Activated CD4-positive, alpha-beta T cell treated with anti-CD3 and anti-CD28 coated beads, Interleukin-2, Interleukin-6, amounts not matched to agents 100 ng/mL and 50 ng/mL, durations not matched to agents 16 hours and 8 hours (primary cell): ENCODE measurements around the gene PCDHGB1.
"Not testable (repeated sequence)": the region's sequence is repeated elsewhere in the genome, so short reads cannot be mapped to it uniquely, and the experiment has no call there.

Experiments used
- DNase-seq: peaks from one replicate; pipeline ENCODE4 v3.0.0-alpha.2; 2020

The PCDHGB1 gene

DNA sequence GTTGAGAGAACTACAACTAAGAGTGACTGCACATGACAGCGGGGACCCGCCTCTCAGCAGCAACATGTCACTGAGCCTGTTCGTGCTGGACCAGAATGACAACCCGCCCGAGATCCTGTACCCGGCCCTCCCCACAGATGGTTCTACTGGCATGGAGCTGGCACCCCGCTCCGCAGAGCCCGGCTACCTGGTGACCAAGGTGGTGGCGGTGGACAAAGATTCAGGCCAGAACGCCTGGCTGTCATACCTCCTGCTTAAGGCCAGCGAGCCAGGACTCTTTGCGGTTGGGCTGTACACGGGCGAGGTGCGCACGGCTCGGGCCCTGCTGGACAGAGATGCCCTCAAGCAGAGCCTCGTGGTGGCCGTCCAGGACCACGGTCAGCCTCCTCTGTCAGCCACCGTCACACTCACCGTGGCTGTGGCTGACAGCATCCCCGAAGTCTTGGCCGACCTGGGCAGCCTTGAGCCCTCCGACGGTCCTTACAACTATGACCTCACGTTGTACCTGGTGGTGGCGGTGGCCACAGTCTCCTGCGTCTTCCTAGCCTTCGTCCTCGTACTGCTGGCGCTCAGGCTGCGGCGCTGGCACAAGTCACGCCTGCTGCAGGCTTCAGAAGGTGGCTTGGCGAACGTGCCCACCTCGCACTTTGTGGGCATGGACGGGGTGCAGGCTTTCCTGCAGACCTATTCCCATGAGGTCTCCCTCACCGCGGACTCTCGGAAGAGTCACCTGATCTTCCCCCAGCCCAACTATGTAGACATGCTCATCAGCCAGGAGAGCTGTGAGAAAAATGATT is 34.8 kb downstream of the PCDHGB1 start:
- DNase-seq = no peak

DNA sequence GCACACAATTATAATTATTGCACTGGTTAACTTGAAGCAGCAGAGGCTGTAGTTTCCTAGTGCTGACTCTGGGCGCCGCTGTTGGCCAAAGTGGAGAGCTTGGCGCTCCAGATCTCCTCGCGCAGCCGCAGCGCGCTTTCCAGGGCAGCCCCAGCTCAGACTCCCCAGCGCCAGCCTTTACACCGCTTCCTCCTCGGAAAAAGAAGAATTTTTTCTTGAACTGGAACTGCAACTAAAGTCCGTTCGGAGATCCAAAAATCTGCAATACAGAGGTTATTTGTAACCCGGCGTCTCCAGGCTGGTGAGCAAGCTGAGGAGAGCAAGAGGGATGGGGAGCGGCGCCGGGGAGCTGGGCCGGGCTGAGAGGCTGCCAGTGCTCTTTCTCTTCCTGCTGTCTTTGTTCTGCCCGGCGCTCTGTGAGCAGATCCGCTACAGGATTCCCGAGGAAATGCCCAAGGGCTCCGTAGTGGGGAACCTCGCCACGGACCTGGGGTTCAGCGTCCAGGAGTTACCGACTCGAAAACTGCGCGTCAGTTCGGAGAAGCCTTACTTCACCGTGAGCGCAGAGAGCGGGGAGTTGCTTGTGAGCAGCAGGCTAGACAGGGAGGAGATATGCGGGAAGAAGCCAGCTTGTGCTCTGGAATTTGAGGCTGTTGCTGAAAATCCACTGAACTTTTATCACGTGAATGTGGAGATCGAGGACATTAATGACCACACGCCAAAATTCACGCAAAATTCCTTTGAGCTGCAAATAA is 37.8 kb downstream of the PCDHGB1 start, which contains the start of gene PCDHGB4:
PCDHGB4 (plus strand) TSS at position 142 of the 755 bp plus-strand sequence; CDS start at position 329, 187 bp downstream.
- peak; percentile 39 for DNase-seq

DNA sequence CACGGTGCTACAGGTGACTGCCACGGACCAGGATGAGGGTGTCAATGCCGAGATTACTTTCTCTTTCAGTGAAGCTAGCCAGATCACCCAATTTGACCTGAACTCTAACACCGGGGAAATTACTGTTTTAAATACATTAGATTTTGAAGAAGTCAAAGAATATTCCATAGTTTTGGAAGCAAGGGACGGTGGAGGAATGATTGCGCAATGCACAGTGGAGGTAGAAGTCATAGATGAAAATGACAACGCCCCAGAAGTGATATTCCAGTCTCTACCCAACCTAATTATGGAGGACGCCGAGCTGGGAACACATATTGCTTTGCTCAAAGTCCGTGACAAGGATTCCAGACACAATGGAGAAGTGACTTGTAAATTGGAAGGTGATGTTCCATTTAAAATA is 38.8 kb downstream of the PCDHGB1 start:
- DNase-seq = no peak

DNA sequence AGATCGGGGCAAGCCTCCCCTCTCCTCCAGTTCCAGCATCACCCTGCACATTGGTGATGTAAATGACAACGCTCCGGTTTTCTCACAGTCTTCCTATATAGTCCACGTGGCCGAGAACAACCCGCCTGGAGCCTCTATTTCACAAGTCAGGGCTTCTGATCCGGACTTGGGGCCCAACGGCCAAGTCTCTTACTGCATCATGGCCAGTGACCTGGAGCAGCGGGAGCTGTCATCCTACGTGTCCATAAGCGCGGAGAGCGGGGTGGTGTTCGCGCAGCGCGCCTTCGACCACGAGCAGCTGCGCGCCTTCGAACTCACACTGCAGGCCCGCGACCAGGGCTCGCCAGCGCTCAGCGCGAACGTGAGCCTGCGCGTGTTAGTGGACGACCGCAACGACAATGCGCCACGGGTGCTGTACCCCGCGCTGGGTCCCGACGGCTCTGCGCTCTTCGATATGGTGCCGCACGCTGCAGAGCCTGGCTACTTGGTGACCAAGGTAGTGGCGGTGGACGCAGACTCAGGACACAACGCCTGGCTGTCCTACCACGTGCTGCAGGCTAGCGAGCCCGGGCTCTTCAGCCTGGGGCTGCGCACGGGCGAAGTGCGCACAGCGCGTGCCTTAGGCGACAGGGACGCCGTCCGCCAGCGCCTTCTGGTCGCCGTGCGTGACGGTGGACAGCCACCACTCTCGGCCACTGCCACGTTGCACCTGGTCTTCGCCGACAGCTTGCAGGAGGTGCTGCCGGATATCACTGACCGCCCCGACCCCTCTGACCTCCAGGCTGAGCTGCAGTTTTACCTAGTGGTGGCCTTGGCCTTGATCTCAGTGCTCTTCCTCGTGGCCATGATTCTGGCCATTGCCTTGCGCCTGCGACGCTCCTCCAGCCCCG is 39.5 kb downstream of the PCDHGB1 start:
- DNase-seq = no peak

DNA sequence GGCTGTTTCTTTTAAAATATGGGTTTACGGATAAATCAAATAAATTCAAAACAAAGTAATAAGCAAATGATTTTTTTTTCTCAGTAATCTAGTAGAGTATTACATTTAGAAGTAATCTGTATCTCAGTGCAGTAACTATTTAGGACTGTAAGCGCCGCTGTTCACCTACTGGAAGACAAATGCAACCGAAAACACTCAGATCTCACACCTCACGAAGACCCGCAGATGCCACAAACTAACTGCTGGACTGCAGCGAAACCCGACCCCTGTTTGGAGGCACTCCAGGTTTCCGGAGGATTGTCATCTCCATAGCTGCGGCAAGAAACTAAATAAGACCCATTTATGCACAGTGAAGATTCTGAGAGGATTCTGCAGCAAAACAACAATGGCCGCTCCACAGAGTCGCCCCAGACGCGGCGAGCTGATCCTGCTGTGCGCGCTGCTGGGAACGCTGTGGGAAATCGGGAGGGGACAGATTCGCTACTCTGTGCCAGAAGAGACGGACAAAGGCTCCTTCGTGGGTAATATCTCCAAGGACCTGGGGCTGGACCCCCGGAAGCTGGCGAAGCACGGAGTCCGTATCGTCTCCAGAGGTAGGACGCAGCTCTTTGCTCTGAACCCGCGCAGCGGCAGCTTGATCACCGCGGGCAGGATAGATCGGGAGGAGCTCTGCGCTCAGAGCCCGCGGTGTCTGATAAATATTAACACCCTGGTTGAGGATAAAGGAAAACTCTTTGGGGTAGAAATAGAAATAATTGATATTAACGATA is 42.7 kb downstream of the PCDHGB1 start, which contains the start of gene PCDHGA8:
PCDHGA8 (plus strand) TSS at position 205 of the 770 bp plus-strand sequence; CDS start at position 386, 181 bp downstream.
- no peak for DNase-seq

DNA sequence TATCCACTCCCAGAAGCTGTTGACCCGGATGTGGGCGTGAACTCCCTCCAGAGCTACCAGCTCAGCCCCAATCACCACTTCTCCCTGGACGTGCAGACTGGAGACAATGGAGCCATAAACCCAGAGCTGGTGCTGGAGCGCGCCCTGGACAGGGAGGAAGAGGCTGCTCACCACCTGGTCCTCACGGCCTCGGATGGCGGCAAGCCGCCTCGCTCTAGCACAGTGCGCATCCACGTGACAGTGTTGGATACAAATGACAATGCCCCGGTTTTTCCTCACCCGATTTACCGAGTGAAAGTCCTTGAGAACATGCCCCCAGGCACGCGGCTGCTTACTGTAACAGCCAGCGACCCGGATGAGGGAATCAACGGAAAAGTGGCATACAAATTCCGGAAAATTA is 43.4 kb downstream of the PCDHGB1 start:
- no peak for DNase-seq

DNA sequence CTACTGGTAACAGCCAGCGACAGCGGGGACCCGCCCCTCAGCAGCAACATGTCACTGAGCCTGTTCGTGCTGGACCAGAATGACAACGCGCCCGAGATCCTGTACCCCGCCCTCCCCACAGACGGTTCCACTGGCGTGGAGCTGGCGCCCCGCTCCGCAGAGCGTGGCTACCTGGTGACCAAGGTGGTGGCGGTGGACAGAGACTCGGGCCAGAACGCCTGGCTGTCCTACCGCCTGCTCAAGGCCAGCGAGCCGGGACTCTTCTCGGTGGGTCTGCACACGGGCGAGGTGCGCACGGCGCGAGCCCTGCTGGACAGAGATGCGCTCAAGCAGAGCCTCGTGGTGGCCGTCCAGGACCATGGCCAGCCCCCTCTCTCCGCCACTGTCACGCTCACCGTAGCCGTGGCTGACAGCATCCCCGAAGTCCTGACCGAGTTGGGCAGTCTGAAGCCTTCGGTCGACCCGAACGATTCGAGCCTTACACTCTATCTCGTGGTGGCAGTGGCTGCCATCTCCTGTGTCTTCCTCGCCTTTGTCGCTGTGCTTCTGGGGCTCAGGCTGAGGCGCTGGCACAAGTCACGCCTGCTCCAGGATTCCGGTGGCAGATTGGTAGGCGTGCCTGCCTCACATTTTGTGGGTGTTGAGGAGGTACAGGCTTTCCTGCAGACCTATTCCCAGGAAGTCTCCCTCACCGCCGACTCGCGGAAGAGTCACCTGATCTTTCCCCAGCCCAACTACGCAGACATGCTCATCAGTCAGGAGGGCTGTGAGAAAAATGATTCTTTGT is 44.7 kb downstream of the PCDHGB1 start:
- DNase-seq = not testable (repeated sequence)

DNA sequence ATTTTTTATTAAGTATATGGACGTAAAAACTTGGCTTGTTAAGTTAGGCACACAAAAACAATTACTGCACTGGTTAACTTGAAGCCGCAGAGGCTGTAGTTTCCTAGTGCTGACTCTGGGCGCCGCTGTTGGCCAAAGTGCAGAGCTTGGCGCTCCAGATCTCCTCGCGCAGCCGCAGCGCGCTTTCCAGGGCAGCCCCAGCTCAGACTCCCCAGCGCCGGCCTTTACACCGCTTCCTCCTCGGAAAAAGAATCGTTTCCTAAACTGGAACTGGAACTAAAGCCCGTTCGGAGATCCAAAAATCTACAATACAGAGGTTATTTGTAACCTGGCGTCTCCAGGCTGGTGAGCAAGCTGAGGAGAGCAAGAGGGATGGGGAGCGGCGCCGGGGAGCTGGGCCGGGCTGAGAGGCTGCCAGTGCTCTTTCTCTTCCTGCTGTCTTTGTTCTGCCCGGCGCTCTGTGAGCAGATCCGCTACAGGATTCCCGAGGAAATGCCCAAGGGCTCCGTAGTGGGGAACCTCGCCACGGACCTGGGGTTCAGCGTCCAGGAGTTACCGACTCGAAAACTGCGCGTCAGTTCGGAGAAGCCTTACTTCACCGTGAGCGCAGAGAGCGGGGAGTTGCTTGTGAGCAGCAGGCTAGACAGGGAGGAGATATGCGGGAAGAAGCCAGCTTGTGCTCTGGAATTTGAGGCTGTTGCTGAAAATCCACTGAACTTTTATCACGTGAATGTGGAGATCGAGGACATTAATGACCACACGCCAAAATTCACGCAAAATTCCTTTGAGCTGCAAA is 48.1 kb downstream of the PCDHGB1 start, which contains the start of gene PCDHGB5:
PCDHGB5 (plus strand) TSS at position 192 of the 796 bp plus-strand sequence; CDS start at position 373, 181 bp downstream.
- DNase-seq = peak; percentile 58

DNA sequence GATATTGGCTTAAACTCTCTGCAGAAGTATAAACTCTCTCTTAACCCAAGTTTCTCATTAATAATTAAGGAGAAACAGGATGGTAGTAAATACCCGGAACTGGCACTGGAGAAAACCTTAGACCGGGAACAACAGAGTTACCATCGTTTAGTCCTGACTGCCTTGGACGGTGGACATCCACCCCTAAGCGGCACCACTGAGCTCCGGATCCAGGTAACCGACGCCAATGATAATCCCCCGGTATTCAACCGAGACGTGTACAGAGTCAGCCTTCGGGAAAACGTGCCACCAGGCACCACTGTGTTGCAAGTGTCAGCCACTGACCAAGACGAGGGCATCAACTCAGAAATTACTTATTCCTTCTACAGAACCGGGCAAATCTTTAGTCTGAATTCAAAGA is 48.7 kb downstream of the PCDHGB1 start:
- no peak for DNase-seq

DNA sequence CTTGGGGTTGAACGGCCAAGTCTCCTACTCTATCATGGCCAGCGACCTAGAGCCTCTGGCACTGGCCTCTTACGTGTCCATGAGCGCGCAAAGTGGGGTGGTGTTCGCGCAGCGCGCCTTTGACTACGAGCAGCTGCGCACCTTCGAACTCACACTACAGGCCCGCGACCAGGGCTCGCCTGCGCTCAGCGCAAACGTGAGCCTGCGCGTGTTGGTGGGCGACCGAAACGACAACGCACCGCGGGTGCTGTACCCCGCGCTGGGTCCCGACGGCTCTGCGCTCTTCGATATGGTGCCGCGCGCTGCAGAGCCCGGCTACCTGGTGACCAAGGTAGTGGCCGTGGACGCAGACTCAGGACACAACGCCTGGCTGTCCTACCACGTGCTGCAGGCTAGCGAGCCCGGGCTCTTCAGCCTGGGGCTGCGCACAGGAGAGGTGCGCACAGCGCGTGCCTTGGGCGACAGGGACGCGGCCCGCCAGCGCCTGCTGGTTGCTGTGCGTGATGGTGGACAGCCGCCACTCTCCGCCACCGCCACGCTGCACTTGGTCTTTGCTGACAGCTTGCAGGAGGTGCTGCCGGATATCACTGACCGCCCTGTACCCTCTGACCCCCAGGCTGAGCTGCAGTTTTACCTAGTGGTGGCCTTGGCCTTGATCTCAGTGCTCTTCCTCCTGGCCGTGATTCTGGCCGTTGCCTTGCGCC is 49.8 kb downstream of the PCDHGB1 start:
- DNase-seq = no peak
